GM13976 (cell line): Measurements from ENCODE around the gene ADPGK.

ENCODE experiments used
- DNase-seq: peaks from one replicate; pipeline ENCODE4 v3.0.0; 2012; ENCODE audit warnings: low spot score
- CTCF ChIP-seq: IDR thresholded peaks from 2 replicates; pipeline ENCODE4 v1.5.1; 2012; ENCODE audit warnings: borderline replicate concordance, mild to moderate bottlenecking; ENCODE audit not compliant: insufficient read depth; ENCODE audit errors: extremely low read depth, missing control alignments, control extremely low read depth
- in situ Hi-C: fragments of 300-500 bp; cut with MboI; formaldehyde crosslinking; loops from one replicate; pipeline ENCODE4 v1.12.0; 2022; ENCODE audit warnings: low sequenced_read_pairs, mixed read lengths, inconsistent platforms; ENCODE audit not compliant: unreplicated experiment

ADPGK gene

GRCh38 chr15:72706266-72706665 lies 77.3 kb downstream of the ADPGK start:
- no peak for DNase-seq
- no peak for TF ChIP-seq CTCF
- in situ Hi-C loops, result loop anchor here (25.0 kb wide), 1 partner anchor 381 kb away; no protein-coding TSS in a partner anchor
